GM19397 (cell line): Measurements from ENCODE around the gene LAMA3.

Experiments used
- ATAC-seq: cut with Tn5 transposase; IDR thresholded peaks from one replicate; pipeline ENCODE4 v1.9.1; 2021; ENCODE audit warnings: mild to moderate bottlenecking, moderate library complexity; ENCODE audit not compliant: unreplicated experiment

Gene LAMA3

GRCh38 chr18:23963443-23964165 is 274.4 kb downstream of the LAMA3 start:
- no peak for ATAC-seq

DNA sequence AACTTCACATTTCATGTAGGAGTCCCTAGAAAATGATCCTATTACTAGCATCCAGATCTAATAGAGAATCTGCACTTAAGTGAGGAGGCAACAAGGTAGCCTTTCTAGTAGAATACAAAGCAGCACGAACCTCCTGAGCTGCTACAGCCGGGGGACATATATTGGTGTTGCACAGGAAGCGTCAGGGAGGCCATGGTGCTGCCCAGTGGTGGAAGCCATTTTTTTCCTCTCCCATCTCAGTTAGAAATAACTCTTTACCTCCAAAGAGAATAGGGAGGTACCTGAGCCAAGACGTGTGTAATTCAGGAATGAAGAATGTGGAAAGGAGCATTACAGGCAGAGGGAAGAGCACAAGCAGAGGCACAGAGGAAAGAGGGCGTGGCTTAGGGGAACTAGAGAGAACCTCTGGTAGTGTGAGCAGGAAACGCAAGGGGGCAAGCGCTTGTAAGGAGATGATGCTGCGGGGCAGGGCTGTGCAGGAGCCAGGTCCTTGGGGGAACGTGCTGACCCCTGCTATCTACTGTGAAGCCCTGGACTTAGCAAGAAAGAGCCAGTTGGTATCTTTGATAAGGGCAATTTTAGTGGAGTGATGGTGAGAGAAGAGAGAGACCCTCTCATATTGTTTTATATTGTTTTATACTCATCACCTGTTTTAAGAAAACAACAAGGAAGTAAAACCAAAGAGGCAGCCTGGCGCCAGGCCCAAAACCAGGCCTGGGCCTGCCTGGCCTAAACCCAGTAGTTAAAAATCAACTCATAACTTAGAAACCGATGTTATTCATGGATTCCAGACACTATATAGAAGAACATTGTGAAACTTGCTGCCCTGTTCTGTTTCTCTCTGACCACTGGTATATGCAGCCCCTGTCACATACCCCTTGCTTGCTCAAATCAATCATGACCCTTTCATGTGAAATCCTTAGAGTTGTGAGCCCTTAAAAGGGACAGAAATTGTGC is 275.3 kb downstream of the LAMA3 start:
- no peak for ATAC-seq

GRCh38 chr18:23966909-23967308 is 277.7 kb downstream of the LAMA3 start:
- no peak for ATAC-seq

GRCh38 chr18:23967321-23968089 is 278.3 kb downstream of the LAMA3 start:
- peak; percentile 55 for ATAC-seq

DNA sequence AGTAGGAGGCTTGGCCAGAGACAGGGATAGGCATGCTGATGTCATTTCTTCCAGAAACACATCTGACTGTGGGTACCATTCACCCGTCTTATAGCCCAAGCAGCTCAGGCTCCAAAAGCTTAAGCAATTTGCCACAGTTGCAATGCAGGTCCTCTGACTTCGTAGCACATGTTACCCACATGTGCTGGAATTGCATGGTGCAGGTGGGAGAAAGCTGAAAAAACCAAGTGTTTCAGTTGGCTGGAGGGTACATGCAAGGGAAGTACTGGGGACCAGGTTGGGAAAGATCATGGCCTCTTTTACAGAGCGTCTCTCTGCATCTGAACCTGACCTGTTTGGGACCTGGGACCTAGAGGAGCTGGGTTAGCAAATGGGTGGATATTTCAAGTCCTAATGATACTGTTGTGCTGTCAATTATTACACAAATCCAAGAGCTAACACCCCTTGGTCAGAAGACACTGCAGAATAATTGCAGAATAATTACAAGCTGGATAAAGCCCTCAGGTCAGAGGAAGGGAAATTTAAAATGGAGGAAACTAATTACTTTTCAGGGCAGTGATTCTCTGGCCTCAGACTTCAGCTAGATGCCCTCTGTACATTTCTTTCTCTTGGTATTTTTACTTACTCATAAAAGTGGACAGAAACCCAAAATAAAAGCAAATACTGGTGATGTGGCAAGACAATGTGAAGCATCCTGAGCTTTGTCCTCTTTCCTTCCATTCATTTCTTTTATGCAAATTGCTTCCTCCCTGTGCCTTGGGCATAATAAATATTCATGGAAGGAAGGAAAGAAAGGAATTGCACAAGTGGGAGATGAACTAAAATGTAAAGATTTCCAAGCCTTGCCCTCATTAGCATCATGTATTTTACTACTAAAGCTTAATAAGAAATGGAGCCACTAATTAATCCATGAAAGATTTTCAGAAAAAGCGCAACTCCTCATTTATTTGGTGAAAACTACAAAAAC is 279.7 kb downstream of the LAMA3 start:
- no peak for ATAC-seq

GRCh38 chr18:23969664-23970063 is 280.4 kb downstream of the LAMA3 start:
- ATAC-seq: no peak

GRCh38 chr18:23970161-23971096 is 281.2 kb downstream of the LAMA3 start:
- no peak for ATAC-seq

- no peak for ATAC-seq
Observed at GRCh38 chr18:23971097-23971440, 281.8 kb downstream of the LAMA3 start.

- ATAC-seq: no peak
Observed at GRCh38 chr18:23971666-23972230, 282.5 kb downstream of the LAMA3 start.

DNA sequence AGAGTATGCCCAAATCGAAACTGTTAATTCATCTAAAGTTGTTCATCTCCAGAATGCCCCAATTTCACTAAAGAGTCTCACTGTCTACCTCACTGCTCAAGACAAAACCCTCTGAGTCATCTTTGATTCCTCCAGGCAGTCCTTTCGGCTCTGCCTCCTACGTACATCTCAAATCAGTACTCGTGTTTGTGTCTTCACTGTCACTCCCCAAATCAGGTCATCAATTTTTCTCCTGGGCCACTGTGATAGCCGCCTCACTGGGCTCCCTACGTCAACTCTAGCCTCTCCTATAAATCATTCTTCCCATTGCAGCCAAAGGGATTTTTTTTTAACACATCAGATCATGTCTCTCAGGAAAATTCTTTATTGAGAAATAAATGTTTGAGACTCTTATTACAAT is 283.2 kb downstream of the LAMA3 start:
- ATAC-seq: no peak

DNA sequence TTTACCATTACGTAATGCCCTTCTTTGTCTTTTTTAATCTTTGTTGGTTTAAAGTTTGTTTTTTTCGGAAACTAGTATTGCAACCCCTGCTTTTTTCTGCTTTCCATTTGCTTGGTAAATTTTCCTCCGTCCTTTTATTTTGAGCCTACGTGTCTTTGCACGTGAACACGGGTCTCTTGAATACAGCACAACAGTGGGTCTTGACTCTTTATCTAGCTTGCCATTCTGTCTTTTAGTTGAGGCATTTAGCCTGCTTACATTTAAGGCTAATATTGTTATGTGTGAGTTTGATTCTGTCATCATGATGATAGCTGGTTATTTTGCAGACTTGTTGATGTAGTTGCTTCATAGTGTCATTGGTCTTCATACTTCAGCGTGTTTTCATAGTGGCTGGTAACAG is 287.9 kb downstream of the LAMA3 start:
- no peak for ATAC-seq

DNA sequence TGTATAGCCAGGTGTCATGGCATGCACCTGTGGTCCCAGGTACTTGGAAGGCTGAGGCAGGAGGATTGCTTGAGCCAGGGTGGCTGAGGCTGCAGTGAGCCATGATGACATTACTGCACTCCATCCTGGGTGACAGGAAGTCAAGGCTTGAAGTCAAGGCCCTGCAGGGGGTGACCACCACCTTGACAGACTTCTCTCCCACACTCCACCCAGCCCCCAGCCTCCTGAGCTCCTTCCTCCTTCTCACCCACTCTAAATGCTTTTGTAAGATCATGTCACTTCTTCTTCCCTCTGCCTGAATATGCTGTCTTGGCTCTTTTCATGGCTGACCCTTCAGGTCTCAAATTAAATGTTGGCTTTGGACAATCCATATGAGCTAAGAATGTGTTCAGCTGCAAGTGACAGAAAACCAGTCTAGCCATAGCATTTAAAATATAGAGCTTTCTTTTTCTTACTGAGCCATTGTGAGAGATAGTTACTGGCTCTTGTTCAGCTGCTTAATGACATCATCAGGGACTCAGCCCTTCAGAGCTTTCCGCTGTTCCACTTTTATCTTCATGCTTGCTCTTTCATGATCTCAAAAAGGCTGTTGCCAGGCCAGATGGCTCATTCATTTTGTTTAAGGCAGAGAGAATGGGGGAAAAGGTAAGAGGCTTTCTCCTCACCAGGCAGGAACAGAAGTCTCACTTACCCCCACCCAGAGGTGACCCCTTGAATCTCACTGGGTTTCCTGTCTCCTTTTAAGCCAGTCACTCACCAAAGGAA is 288.6 kb downstream of the LAMA3 start:
- no peak for ATAC-seq

DNA sequence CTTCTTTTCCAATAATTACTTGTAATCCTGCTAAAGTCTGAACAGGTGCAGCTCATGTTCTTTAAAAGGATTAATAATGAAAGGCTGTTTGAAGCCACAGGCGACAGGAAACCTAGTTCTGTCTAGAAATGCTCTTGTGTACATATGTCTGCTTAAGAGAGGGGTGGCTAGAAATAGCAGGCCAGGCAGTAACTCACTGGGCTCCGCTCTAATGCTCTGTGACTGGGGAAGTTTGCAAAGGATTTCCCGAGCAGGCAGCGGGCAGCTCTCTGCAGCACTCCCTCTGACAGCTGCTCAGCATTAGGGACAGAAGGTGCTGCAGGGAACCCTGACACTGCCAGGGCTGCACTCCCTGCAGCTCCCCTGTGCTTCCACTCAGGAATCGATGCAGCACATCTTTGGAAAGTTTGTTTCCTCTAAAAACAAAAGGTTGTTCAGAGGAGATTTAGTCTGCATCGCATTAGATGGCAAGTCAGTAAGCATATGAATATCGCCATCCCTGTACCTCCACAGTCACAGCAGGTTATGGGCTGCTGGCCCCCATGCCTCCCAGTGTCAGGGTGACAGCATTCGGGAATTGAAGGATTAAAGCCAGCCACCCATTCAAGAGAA is 292.2 kb downstream of the LAMA3 start:
- peak; percentile 95 for ATAC-seq

- ATAC-seq: no peak
Observed at GRCh38 chr18:23982155-23983079, 293.2 kb downstream of the LAMA3 start.

- ATAC-seq: no peak
Observed at GRCh38 chr18:23983112-23983511, 293.9 kb downstream of the LAMA3 start.

- no peak for ATAC-seq
Observed at GRCh38 chr18:23986600-23987359, 297.5 kb downstream of the LAMA3 start.
